Body of pancreas (tissue), 4 donors: ENCODE results near the gene RPS6KA2. TPM values are rescaled to one million over a fixed set of nuclear protein-coding genes. Genes with fewer than 3 reads are reported as not detected.

Experiments used
- ATAC-seq: fragments of 150-250 bp; one replicate; pipeline ENCODE4 v1.9.1; 2016
- DNase-seq, 4 donors: peaks; one replicate each; pipeline ENCODE4 v3.0.0-alpha.2; 2019
- H3K27ac ChIP-seq, 4 donors: fragments of 200-600 bp; sonication (generic); 1 replicate in 3 of 4; 2 replicates in 1 of 4; pipeline versions ENCODE4 v1.5.1 to v1.6.1; 2016 to 2019; ENCODE audit warnings: mild to moderate bottlenecking in 1 of 4, mixed read lengths in 1 of 4, moderate library complexity in 1 of 4
- H3K27me3 ChIP-seq, 2 donors: fragments of 200-600 bp; sonication (generic); one replicate each; pipeline ENCODE4 v1.6.0; 2016; ENCODE audit warnings: mild to moderate bottlenecking in 1 of 2
- H3K36me3 ChIP-seq, 2 donors: fragments of 200-600 bp; sonication (generic); replicated peaks in 1 of 2; 2 replicates each; pipeline ENCODE4 v1.5.1; 2016; ENCODE audit warnings: low read depth in 2 of 2; ENCODE audit not compliant: insufficient read depth in 1 of 2
- H3K4me1 ChIP-seq: fragments of 200-600 bp; sonication (generic); one replicate; pipeline ENCODE4 v1.6.0; 2016
- H3K4me3 ChIP-seq, 2 donors: fragments of 200-600 bp; sonication (generic); 1 replicate in 1 of 2; 2 replicates in 1 of 2; pipeline ENCODE4 v1.5.1; 2016 to 2019
- H3K9me3 ChIP-seq, 3 donors: fragments of 200-600 bp; sonication (generic); 1 replicate in 2 of 3; 2 replicates in 1 of 3; pipeline ENCODE4 v1.5.1; 2016
- POLR2A ChIP-seq, 3 donors: fragments of 450-650 bp; IDR thresholded peaks; one replicate each; pipeline ENCODE4 v1.6.1; 2016; ENCODE audit warnings: antibody characterized with exemption in 3 of 3, mild to moderate bottlenecking in 2 of 3
- WGBS, 2 donors: methylation state at CpG; one replicate each; pipeline ENCODE4 v1.1.5; 2017; 5-methylcytosine and 5-hydroxymethylcytosine counted together
- intact Hi-C: fragments of 100-400 bp; cut with DNase I; formaldehyde crosslinking; loops from one replicate; pipeline ENCODE4 v1.15.1; 2023
- total RNA-seq, 2 donors: library from RNA; depleted of rRNA; stranded (reverse); fragments of >200 nt; gene quantifications; one replicate each; pipeline ENCODE4 v1.1.0, GENCODE V29; 2016
- TF ChIP-seq, protein P1 (sequence below), 7 experiments: fragments of 450-650 bp in 4 of 7; fragments of 200-600 bp in 3 of 7; sonication (generic) in 3 of 7; IDR thresholded peaks; one replicate each; pipeline ENCODE4 v1.5.1; 2016 to 2019; ENCODE audit warnings: antibody characterized with exemption in 7 of 7

Gene RPS6KA2
- total RNA-seq, 2 donors from 2014 or later, result 24.4 to 53.7 TPM

DNA sequence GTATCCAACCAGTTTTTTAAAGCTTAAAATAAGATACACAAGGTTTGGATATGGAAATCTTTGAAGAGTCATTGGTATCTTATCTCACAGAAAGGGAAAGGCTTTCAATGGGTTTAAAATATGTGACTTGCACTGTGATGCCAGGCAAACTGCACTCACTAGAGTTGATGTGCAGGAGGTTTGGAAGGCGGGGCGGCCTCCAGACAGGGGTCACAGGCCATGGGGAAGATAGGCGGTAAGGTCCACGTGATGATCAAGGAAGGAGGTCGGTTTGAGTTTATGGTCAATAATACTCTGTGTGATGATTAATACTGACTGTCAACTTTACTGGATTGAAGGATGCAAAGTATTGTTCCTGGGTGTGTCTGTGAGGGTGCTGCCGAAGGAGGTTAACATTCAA is 31.1 kb downstream of the RPS6KA2 start:
- H3K4me3 ChIP-seq, result no peak overlapping the region
- no peak for DNase-seq
- no peaks in the 10 kb centered on the region for H3K36me3 ChIP-seq
- TF ChIP-seq, protein P1, sequence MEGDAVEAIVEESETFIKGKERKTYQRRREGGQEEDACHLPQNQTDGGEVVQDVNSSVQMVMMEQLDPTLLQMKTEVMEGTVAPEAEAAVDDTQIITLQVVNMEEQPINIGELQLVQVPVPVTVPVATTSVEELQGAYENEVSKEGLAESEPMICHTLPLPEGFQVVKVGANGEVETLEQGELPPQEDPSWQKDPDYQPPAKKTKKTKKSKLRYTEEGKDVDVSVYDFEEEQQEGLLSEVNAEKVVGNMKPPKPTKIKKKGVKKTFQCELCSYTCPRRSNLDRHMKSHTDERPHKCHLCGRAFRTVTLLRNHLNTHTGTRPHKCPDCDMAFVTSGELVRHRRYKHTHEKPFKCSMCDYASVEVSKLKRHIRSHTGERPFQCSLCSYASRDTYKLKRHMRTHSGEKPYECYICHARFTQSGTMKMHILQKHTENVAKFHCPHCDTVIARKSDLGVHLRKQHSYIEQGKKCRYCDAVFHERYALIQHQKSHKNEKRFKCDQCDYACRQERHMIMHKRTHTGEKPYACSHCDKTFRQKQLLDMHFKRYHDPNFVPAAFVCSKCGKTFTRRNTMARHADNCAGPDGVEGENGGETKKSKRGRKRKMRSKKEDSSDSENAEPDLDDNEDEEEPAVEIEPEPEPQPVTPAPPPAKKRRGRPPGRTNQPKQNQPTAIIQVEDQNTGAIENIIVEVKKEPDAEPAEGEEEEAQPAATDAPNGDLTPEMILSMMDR (IDR thresholded peaks at IDR 0.05), result no peak
- no peak for TF ChIP-seq POLR2A (IDR thresholded peaks at IDR 0.05)
- no peaks in the 10 kb centered on the region for H3K27me3 ChIP-seq
- ATAC-seq, result no peak
- H3K27ac ChIP-seq, result no peak overlapping the region
- H3K4me1 ChIP-seq, result no peaks in the 10 kb centered on the region
- WGBS, 2 donors, result 84 to 91% methylated on average over 6 of the region's 6 CpGs
- no peaks in the 10 kb centered on the region for H3K9me3 ChIP-seq
- intact Hi-C loops, result no loop called here

DNA sequence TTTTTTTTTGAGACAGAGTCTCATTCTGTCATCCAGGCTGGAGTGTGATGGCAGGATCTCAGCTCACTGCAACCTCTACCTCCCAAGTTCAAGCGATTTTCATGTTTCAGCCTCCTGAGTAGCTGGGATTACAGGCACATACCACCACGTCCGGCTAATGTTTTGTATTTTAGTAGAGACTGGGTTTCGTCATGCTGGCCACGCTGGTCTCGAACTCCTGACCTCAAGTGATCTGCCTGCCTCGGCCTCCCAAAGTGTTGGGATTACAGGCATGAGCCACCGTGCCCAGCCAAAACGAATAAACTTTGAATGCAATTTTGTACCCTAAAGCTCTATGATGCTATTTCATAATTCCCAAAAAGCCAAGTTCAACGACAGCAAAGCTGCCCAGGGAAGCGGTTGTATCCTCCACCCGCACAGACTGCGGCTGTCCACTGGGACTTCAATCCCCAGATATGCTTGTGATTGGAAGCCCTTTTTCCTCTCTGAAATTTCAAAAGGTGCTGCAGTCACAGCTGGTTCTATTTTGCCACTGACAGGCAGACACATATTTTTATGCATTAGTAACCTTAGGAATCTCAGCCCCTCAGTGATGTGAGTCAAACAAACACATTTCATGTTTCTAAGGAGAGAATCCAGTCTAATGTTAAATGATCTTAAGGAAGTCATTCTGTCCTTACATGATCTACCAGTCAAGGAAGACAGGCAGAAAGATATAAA is 31.8 kb downstream of the RPS6KA2 start:
- no peaks in the 10 kb centered on the region for H3K4me1 ChIP-seq
- no peaks in the 10 kb centered on the region for H3K36me3 ChIP-seq
- intact Hi-C loops, result no loop called here
- no peaks in the 10 kb centered on the region for H3K9me3 ChIP-seq
- DNase-seq, result no peak
- no peak overlapping the region for H3K27ac ChIP-seq
- WGBS, 2 donors, result 89 to 94% methylated on average over 13 of the region's 13 CpGs
- H3K27me3 ChIP-seq, result no peaks in the 10 kb centered on the region
- no peak for ATAC-seq
- H3K4me3 ChIP-seq, result no peak overlapping the region
- TF ChIP-seq POLR2A (IDR thresholded peaks at IDR 0.05), result no peak
- TF ChIP-seq, protein P1 (IDR thresholded peaks at IDR 0.05), result no peak

DNA sequence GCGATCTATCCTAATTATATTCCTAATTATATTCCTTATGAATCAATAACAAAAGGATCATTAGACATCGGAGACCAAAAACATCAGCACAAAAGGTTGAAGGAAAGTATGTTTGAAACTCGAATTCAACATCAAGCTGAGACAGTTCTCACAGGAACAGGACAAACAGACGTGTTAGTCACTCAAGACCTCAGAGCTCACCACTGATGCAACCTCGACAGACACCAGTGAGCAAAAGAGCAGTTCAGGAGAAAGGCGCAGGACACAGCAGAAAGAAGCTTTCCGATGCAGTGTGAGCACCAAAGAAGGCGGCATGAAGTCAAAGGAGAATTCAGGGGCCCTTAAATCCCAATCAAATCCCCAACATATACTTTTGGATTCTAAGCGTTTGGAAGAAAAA is 34.2 kb downstream of the RPS6KA2 start:
- Histone ChIP-seq H3K4me1 (no peaks in the 10 kb centered on the region), H3K4me3 (no peak overlapping the region), H3K27ac (no peak overlapping the region), H3K27me3 (no peaks in the 10 kb centered on the region), H3K36me3 (no peaks in the 10 kb centered on the region), H3K9me3 (no peaks in the 10 kb centered on the region)
- ATAC-seq, result no peak
- DNase-seq, result no peak
- TF ChIP-seq, protein P1 (IDR thresholded peaks at IDR 0.05), result no peak
- no peak for TF ChIP-seq POLR2A (IDR thresholded peaks at IDR 0.05)
- intact Hi-C loops, result no loop called here
- 84 to 87% methylated on average over 9 of the region's 9 CpGs for WGBS, 2 donors

- intact Hi-C loops, result no loop called here
- no peak overlapping the region for H3K4me3 ChIP-seq
- DNase-seq (no peak), ATAC-seq (no peak)
- H3K36me3 ChIP-seq, result no peaks in the 10 kb centered on the region
- H3K27me3 ChIP-seq, result no peaks in the 10 kb centered on the region
- H3K9me3 ChIP-seq, result no peaks in the 10 kb centered on the region
- TF ChIP-seq, protein P1 (IDR thresholded peaks at IDR 0.05), result no peak
- TF ChIP-seq POLR2A (IDR thresholded peaks at IDR 0.05), result no peak
- no peak overlapping the region for H3K27ac ChIP-seq
- 85 to 93% methylated on average over 7 of the region's 7 CpGs for WGBS, 2 donors
- no peaks in the 10 kb centered on the region for H3K4me1 ChIP-seq
These were observed 35.0 kb downstream of the RPS6KA2 start for GRCh38 chr6:166591961-166592520.

GRCh38 chr6:166591026-166591425 is 36.0 kb downstream of the RPS6KA2 start:
- H3K27ac ChIP-seq, result no peak overlapping the region
- intact Hi-C loops, result no loop called here
- H3K36me3 ChIP-seq, result no peaks in the 10 kb centered on the region
- TF ChIP-seq POLR2A (IDR thresholded peaks at IDR 0.05), result no peak
- TF ChIP-seq, protein P1 (IDR thresholded peaks at IDR 0.05), result no peak
- WGBS, 2 donors, result 89 to 91% methylated on average over 11 of the region's 11 CpGs
- DNase-seq, result no peak
- H3K9me3 ChIP-seq, result no peaks in the 10 kb centered on the region
- no peaks in the 10 kb centered on the region for H3K27me3 ChIP-seq
- ATAC-seq, result no peak
- no peak overlapping the region for H3K4me3 ChIP-seq
- no peaks in the 10 kb centered on the region for H3K4me1 ChIP-seq
